GM23338 (cell line): Measurements from ENCODE around the gene RFX7.

ENCODE experiments used
- CREB1 ChIP-seq: fragments of 250-450 bp; sonication (Bioruptor Pico); IDR thresholded peaks from 2 replicates; pipeline ENCODE4 v1.5.0; 2020; ENCODE audit warnings: low read depth, mild to moderate bottlenecking, moderate library complexity
- EZH2 ChIP-seq: fragments of 200-600 bp; sonication (generic); IDR thresholded peaks from one replicate; pipeline ENCODE4 v1.8.0; 2017; ENCODE audit warnings: antibody characterized with exemption, mild to moderate bottlenecking, low read depth; ENCODE audit not compliant: unreplicated experiment
- EZH2phosphoT487 ChIP-seq: fragments of 200-600 bp; sonication (generic); IDR thresholded peaks from one replicate; pipeline ENCODE4 v1.8.1; 2018; ENCODE audit warnings: antibody characterized with exemption; ENCODE audit not compliant: unreplicated experiment
- TF ChIP-seq, protein P1 (sequence below), 2 experiments: fragments of 200-600 bp in 1 of 2; sonication (generic) in 1 of 2; conservative IDR thresholded peaks; 2 replicates each; pipeline versions ENCODE4 v1.5.1 to v1.6.1; 2016 to 2017; ENCODE audit warnings: antibody characterized with exemption in 2 of 2, low read depth in 2 of 2, mild to moderate bottlenecking in 2 of 2, moderate library complexity in 1 of 2

DNA sequence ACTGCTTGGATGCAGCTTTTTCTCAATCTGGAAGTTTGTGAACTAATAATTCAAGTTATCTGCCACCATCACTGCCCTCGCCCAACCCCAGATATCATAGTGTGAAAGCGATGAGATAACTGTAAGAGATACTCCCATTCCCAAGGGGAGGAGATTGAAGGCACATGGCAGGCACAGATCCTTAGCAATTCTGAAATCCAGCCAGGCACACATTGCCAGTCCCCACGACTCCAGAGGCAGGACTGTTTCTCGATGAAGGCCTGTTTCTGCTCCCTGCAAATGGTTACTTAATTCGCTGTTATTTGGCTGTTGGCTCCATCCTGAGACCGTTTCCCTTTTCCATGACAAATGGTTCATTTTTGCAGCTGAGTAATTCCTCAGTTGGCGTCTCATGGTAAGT, 187.1 kb downstream of the RFX7 start:
- TF ChIP-seq, protein P1, sequence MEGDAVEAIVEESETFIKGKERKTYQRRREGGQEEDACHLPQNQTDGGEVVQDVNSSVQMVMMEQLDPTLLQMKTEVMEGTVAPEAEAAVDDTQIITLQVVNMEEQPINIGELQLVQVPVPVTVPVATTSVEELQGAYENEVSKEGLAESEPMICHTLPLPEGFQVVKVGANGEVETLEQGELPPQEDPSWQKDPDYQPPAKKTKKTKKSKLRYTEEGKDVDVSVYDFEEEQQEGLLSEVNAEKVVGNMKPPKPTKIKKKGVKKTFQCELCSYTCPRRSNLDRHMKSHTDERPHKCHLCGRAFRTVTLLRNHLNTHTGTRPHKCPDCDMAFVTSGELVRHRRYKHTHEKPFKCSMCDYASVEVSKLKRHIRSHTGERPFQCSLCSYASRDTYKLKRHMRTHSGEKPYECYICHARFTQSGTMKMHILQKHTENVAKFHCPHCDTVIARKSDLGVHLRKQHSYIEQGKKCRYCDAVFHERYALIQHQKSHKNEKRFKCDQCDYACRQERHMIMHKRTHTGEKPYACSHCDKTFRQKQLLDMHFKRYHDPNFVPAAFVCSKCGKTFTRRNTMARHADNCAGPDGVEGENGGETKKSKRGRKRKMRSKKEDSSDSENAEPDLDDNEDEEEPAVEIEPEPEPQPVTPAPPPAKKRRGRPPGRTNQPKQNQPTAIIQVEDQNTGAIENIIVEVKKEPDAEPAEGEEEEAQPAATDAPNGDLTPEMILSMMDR (conservative IDR thresholded peaks at IDR 0.05; ENCODE audit: low read depth in 2 of 2) = no peak
- TF ChIP-seq EZH2phosphoT487 (no peak), EZH2 (no peak), CREB1 (CRISPR knock-in tag) (no peak)
